Activated naive CD8-positive, alpha-beta T cell treated with anti-CD3 and anti-CD28 coated beads, Interleukin-2, amount 50 U/mL, for 16 hours (primary cell): Measurements from ENCODE around the gene DCUN1D4.

ENCODE experiments used
- DNase-seq: peaks from one replicate; pipeline ENCODE4 v3.0.0-alpha.2; 2020; ENCODE audit warnings: low read depth, low spot score

Gene DCUN1D4

GRCh38 chr4:51963841-51964517, 121.0 kb downstream of the DCUN1D4 start:
- no peak for DNase-seq

DNA sequence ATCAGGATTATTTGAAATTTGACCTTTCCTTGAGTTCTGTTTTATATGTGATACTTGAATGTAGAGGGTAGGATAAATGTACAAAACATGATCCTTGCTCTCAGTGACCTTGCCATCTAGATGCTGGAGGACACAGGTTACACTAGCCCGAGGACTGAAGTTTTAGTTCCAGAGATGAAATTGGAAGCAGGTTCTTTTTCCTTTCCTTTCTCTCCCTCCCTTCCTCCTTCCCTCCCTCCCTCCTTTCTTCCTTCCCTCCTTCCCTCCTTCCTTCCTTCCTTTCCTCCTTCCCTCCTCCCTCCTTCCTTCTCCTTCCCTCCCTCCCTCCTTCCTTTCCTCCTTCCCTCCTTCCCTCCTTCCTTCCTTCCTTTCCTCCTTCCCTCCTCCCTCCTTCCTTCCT, 122.9 kb downstream of the DCUN1D4 start:
- no peak for DNase-seq
